ENCODE data around the gene SESN2. TPM values are rescaled to one million over a fixed set of nuclear protein-coding genes. Genes with fewer than 3 reads are reported as not detected.

The SESN2 gene
- total and polyA plus RNA-seq, 10 of the 15 experiments (the other 5 are each of a cell fraction or from before 2014, with no cell fraction given), result 1.5 to 40.9 (median 17.8) TPM

DNA sequence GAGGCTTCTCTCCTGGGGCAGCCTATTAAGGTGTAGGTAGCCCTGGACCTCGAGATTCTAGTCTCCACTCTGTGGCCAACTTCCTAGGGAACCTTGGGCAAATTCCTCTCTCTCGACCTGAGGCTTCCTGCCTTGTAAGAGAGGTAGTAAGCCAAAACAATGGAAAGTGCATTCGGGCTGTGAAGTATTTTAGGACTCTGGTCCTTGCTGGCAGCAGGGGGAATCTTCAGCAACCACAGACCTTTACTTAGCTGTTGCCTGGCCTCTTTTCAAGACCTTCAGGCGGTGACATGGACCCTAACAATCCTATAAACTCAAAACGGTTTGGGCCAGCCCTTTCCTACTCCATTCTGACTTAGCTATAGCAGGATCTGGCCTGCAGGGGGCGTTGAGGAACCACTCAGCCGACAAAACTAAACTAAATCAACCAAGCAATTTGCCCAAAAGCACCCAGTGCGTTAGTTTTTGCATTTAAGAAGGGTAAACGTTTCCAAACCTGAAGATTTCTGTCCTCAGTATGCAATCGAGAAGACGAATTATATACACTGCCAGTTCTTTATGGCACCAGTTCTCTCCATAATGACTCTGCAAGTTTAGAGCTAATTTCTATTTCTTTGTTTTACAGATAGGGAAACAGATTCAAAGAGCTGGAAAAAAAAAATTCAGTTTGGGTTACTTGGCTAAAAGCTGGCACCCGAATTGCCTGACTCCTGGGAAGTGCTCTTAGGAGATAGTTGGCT is 10.9 kb upstream of the SESN2 start:
- Histone ChIP-seq H3K27me3 (replicated peaks in 1 of 2; ENCODE audit: control insufficient read depth in 2 of 2, insufficient read depth in 2 of 2, low read length in 1 of 2) (no peaks in the 10 kb centered on the region), H3K79me2 (ENCODE audit: control insufficient read depth, insufficient read depth, low read length) (peaks cover 6% of the 10 kb centered on the region), H3K9ac (ENCODE audit: control insufficient read depth, insufficient read depth, low read length) (peak overlapping the region; percentile 52; the same call in 1 of the 2 replicates), H3K36me3 (ENCODE audit: control insufficient read depth in 2 of 2, insufficient read depth in 2 of 2, low read length in 1 of 2) (no peaks in the 10 kb centered on the region), H3K4me1 (ENCODE audit: control insufficient read depth, insufficient read depth, low read length) (peaks cover 39% of the 10 kb centered on the region), H3K4me3 (peak overlapping the region; percentile 3; the same call in 1 of the 2 replicates), H4K20me1 (ENCODE audit: control insufficient read depth, insufficient read depth) (no peaks in the 10 kb centered on the region), H2AFZ (ENCODE audit: control insufficient read depth, low read depth, low read length) (peak overlapping the region; percentile 87), H3K27ac (ENCODE audit: control insufficient read depth, insufficient read depth) (peak overlapping the region; percentile 87), H3K9me3 (replicated peaks; ENCODE audit: control insufficient read depth, insufficient read depth, low read length) (no peaks in the 10 kb centered on the region), H3K4me2 (ENCODE audit: control insufficient read depth, insufficient read depth) (peak overlapping the region; percentile 90)
- DNase-seq (ENCODE audit: low read depth, low spot score) (no peak), FAIRE-seq (peak; percentile 31), ATAC-seq (peak; percentile 53)
- ChIA-PET POLR2A (interaction anchor here (0.5 to 7.6 kb wide), 14 partner anchors 11 to 367 kb away, joined by 3 to 125 read pairs (median 3); partner anchors contain the start of genes ATP5IF1, MED18, PHACTR4 and SESN2), CTCF (interaction anchor here (0.6 to 4.5 kb wide), 74 partner anchors 9 to 954 kb away, joined by 3 to 138 read pairs (median 5); partner anchors contain the start of genes ATP5IF1, MED18, PHACTR4 and RNU11), SMC1A (ENCODE audit: uncharacterized antibody, unreplicated experiment) (interaction anchor here (0.7 to 9.7 kb wide), 48 partner anchors 9 to 628 kb away, joined by 3 to 84 read pairs (median 5); partner anchors contain the start of genes ATP5IF1, DNAJC8, GMEB1 and MED18), RAD21 (ENCODE audit: unreplicated experiment) (interaction anchor here (0.6 to 4.9 kb wide), 42 partner anchors 11 to 629 kb away, joined by 3 to 54 read pairs (median 5); partner anchors contain the start of genes ATP5IF1, MED18, PHACTR4 and RCC1)
- no TSS peak for BruUV-seq (replicated peaks)
- WGBS (ENCODE audit: insufficient coverage, insufficient replicate concordance, low lambda C conversion rate, missing lambda C conversion rate), result 2% methylated on average over 12 of the region's 12 CpGs
- in situ Hi-C loops (cut with MboI) (loop anchor here (5.0 kb wide), 1 partner anchor 354 kb away; no protein-coding TSS in a partner anchor), intact Hi-C loops (cut with micrococcal nuclease; ENCODE audit: unreplicated experiment) (loop anchor here (1.0 to 10.0 kb wide), 8 partner anchors 49 to 474 kb away; partner anchors contain the start of genes MED18, STX12 and THEMIS2)
- TF ChIP-seq ZNF622 (IDR thresholded peaks at IDR 0.05) (no peak), YBX1 (IDR thresholded peaks at IDR 0.05) (no peak), ZBTB4 (CRISPR knock-in tag; IDR thresholded peaks at IDR 0.05) (no peak), SMC3 (IDR thresholded peaks at IDR 0.05; ENCODE audit: borderline replicate concordance, low read length) (peak; percentile 51; the same call in 1 of the 2 replicates), YY1 (IDR thresholded peaks at IDR 0.05; ENCODE audit: low read depth, low read length) (peak; percentile 72), MXI1 (IDR thresholded peaks at IDR 0.05; ENCODE audit: low read depth, low read length) (no peak), LARP7 (IDR thresholded peaks at IDR 0.05) (no peak; the same call in 1 of the 2 replicates), HDAC2 (IDR thresholded peaks at IDR 0.05) (no peak), ZNF217 (IDR thresholded peaks at IDR 0.05) (no peak), POLR2A (IDR thresholded peaks at IDR 0.05; ENCODE audit: low read depth, low read length) (0 out of 2 replicates have a peak, but pooled peaks have one; percentile 13), STAT1 (conservative IDR thresholded peaks at IDR 0.05) (no peak), CHD4 (IDR thresholded peaks at IDR 0.05) (no peak), MYC (IDR thresholded peaks at IDR 0.05; ENCODE audit: insufficient read depth, insufficient read length, insufficient replicate concordance, low read length, severe bottlenecking) (no peak)
- TF ChIP-seq, protein P1, sequence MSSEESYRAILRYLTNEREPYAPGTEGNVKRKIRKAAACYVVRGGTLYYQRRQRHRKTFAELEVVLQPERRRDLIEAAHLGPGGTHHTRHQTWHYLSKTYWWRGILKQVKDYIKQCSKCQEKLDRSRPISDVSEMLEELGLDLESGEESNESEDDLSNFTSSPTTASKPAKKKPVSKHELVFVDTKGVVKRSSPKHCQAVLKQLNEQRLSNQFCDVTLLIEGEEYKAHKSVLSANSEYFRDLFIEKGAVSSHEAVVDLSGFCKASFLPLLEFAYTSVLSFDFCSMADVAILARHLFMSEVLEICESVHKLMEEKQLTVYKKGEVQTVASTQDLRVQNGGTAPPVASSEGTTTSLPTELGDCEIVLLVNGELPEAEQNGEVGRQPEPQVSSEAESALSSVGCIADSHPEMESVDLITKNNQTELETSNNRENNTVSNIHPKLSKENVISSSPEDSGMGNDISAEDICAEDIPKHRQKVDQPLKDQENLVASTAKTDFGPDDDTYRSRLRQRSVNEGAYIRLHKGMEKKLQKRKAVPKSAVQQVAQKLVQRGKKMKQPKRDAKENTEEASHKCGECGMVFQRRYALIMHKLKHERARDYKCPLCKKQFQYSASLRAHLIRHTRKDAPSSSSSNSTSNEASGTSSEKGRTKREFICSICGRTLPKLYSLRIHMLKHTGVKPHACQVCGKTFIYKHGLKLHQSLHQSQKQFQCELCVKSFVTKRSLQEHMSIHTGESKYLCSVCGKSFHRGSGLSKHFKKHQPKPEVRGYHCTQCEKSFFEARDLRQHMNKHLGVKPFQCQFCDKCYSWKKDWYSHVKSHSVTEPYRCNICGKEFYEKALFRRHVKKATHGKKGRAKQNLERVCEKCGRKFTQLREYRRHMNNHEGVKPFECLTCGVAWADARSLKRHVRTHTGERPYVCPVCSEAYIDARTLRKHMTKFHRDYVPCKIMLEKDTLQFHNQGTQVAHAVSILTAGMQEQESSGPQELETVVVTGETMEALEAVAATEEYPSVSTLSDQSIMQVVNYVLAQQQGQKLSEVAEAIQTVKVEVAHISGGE (CRISPR knock-in tag; IDR thresholded peaks at IDR 0.05), result no peak
- TF ChIP-seq, protein P2, sequence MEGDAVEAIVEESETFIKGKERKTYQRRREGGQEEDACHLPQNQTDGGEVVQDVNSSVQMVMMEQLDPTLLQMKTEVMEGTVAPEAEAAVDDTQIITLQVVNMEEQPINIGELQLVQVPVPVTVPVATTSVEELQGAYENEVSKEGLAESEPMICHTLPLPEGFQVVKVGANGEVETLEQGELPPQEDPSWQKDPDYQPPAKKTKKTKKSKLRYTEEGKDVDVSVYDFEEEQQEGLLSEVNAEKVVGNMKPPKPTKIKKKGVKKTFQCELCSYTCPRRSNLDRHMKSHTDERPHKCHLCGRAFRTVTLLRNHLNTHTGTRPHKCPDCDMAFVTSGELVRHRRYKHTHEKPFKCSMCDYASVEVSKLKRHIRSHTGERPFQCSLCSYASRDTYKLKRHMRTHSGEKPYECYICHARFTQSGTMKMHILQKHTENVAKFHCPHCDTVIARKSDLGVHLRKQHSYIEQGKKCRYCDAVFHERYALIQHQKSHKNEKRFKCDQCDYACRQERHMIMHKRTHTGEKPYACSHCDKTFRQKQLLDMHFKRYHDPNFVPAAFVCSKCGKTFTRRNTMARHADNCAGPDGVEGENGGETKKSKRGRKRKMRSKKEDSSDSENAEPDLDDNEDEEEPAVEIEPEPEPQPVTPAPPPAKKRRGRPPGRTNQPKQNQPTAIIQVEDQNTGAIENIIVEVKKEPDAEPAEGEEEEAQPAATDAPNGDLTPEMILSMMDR (IDR thresholded peaks at IDR 0.05 in 2 of 3, conservative IDR thresholded peaks at IDR 0.05 in 1 of 3; ENCODE audit: control insufficient read depth in 2 of 3, extremely low read depth in 1 of 3, insufficient read depth in 1 of 3, low read depth in 3 of 3, low read length in 3 of 3), result peak; percentile 86 to 98 (median 91)

Measured in GM12878 (cell line).